ENCODE results near the gene AMFR. TPM values are rescaled to one million over a fixed set of nuclear protein-coding genes. Genes with fewer than 3 reads are reported as not detected.

AMFR gene
- total and polyA plus RNA-seq, 2 of the 13 experiments (the other 11 are each of a cell fraction or from before 2014, with no cell fraction given) = 52.9 to 108 TPM

DNA sequence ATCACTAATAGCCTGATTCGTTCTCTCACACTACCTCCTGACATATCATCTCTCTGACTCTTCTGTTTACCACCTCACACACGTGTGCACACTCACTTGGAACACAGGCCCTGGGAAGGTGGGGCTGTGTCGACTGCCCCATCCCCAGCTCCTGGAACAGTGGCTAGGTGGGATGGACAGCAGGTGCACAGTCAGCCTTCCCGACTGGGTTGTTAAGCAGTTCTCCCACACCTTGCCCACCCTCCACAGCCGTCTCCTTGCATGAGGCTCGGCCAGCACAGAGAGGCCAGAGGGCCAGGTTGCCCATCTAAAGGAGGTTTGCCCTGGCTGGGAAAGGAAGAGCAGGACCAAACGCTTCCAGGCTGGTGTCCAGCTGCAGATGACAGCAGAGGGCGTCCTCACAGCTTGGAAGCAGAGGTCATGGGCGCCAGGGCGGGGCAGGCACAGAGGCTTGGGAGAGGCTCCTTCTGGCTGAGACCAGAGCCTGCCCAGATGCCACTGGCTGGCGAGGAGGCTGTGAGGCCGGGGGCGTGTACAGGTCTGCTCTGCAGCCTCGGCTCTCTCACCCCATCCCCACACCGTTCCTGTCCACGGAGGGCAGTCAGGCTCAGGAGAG is 92.8 kb downstream of the AMFR start (continued):
- TF ChIP-seq, protein P1, sequence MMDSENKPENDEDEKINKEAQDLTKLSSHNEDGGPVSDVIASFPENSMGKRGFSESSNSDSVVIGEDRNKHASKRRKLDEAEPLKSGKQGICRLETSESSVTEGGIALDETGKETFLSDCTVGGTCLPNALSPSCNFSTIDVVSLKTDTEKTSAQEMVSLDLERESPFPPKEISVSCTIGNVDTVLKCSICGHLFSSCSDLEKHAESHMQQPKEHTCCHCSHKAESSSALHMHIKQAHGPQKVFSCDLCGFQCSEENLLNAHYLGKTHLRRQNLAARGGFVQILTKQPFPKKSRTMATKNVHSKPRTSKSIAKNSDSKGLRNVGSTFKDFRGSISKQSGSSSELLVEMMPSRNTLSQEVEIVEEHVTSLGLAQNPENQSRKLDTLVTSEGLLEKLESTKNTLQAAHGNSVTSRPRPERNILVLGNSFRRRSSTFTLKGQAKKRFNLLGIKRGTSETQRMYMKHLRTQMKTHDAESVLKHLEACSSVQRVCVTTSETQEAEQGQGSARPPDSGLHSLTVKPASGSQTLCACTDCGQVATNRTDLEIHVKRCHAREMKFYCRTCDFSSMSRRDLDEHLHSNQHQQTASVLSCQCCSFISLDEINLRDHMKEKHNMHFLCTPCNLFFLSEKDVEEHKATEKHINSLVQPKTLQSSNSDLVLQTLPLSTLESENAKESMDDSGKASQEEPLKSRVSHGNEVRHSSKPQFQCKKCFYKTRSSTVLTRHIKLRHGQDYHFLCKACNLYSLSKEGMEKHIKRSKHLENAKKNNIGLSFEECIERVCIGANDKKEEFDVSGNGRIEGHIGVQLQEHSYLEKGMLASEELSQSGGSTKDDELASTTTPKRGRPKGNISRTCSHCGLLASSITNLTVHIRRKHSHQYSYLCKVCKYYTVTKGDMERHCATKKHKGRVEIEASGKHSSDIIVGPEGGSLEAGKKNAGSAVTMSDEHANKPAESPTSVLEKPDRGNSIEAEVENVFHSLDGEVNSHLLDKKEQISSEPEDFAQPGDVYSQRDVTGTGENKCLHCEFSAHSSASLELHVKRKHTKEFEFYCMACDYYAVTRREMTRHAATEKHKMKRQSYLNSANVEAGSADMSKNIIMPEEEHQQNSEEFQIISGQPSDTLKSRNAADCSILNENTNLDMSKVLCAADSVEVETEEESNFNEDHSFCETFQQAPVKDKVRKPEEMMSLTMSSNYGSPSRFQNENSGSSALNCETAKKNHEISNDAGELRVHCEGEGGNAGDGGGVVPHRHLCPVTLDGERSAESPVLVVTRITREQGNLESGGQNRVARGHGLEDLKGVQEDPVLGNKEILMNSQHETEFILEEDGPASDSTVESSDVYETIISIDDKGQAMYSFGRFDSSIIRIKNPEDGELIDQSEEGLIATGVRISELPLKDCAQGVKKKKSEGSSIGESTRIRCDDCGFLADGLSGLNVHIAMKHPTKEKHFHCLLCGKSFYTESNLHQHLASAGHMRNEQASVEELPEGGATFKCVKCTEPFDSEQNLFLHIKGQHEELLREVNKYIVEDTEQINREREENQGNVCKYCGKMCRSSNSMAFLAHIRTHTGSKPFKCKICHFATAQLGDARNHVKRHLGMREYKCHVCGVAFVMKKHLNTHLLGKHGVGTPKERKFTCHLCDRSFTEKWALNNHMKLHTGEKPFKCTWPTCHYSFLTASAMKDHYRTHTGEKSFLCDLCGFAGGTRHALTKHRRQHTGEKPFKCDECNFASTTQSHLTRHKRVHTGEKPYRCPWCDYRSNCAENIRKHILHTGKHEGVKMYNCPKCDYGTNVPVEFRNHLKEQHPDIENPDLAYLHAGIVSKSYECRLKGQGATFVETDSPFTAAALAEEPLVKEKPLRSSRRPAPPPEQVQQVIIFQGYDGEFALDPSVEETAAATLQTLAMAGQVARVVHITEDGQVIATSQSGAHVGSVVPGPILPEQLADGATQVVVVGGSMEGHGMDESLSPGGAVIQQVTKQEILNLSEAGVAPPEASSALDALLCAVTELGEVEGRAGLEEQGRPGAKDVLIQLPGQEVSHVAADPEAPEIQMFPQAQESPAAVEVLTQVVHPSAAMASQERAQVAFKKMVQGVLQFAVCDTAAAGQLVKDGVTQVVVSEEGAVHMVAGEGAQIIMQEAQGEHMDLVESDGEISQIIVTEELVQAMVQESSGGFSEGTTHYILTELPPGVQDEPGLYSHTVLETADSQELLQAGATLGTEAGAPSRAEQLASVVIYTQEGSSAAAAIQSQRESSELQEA (CRISPR knock-in tag; IDR thresholded peaks at IDR 0.05; ENCODE audit: not compliant biosample characterization) = no peak
- TF ChIP-seq ZNF260 (CRISPR knock-in tag; IDR thresholded peaks at IDR 0.05; ENCODE audit: borderline replicate concordance, low read depth) = no peak
- no peak for TF ChIP-seq ZNF670 (CRISPR knock-in tag; IDR thresholded peaks at IDR 0.05; ENCODE audit: borderline replicate concordance)
- no peak for TF ChIP-seq FOXO4 (CRISPR knock-in tag; conservative IDR thresholded peaks at IDR 0.05)
- no peak for TF ChIP-seq ZNF839 (CRISPR knock-in tag; IDR thresholded peaks at IDR 0.05; ENCODE audit: borderline replicate concordance)
- TF ChIP-seq, protein P2, sequence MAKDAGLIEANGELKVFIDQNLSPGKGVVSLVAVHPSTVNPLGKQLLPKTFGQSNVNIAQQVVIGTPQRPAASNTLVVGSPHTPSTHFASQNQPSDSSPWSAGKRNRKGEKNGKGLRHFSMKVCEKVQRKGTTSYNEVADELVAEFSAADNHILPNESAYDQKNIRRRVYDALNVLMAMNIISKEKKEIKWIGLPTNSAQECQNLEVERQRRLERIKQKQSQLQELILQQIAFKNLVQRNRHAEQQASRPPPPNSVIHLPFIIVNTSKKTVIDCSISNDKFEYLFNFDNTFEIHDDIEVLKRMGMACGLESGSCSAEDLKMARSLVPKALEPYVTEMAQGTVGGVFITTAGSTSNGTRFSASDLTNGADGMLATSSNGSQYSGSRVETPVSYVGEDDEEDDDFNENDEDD (CRISPR knock-in tag; IDR thresholded peaks at IDR 0.05; ENCODE audit: borderline replicate concordance) = peak; percentile 41; the same call in 1 of the 2 replicates
- TF ChIP-seq, protein P3, sequence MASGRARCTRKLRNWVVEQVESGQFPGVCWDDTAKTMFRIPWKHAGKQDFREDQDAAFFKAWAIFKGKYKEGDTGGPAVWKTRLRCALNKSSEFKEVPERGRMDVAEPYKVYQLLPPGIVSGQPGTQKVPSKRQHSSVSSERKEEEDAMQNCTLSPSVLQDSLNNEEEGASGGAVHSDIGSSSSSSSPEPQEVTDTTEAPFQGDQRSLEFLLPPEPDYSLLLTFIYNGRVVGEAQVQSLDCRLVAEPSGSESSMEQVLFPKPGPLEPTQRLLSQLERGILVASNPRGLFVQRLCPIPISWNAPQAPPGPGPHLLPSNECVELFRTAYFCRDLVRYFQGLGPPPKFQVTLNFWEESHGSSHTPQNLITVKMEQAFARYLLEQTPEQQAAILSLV (CRISPR knock-in tag; IDR thresholded peaks at IDR 0.05; ENCODE audit: borderline replicate concordance) = no peak
- TF ChIP-seq, protein P4, sequence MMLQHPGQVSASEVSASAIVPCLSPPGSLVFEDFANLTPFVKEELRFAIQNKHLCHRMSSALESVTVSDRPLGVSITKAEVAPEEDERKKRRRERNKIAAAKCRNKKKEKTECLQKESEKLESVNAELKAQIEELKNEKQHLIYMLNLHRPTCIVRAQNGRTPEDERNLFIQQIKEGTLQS (CRISPR knock-in tag; IDR thresholded peaks at IDR 0.05) = no peak
- TF ChIP-seq, protein P5, sequence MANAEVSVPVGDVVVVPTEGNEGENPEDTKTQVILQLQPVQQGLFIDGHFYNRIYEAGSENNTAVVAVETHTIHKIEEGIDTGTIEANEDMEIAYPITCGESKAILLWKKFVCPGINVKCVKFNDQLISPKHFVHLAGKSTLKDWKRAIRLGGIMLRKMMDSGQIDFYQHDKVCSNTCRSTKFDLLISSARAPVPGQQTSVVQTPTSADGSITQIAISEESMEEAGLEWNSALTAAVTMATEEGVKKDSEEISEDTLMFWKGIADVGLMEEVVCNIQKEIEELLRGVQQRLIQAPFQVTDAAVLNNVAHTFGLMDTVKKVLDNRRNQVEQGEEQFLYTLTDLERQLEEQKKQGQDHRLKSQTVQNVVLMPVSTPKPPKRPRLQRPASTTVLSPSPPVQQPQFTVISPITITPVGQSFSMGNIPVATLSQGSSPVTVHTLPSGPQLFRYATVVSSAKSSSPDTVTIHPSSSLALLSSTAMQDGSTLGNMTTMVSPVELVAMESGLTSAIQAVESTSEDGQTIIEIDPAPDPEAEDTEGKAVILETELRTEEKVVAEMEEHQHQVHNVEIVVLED (CRISPR knock-in tag; IDR thresholded peaks at IDR 0.05; ENCODE audit: borderline replicate concordance) = no peak; the same call in 1 of the 2 replicates
- no peak for TF ChIP-seq MBD4 (IDR thresholded peaks at IDR 0.05; ENCODE audit: borderline replicate concordance, low read length)
- no peak for TF ChIP-seq U2AF1 (optimal IDR thresholded peaks at IDR 0.05; ENCODE audit: low read depth, low read length)
- TF ChIP-seq, protein P6, sequence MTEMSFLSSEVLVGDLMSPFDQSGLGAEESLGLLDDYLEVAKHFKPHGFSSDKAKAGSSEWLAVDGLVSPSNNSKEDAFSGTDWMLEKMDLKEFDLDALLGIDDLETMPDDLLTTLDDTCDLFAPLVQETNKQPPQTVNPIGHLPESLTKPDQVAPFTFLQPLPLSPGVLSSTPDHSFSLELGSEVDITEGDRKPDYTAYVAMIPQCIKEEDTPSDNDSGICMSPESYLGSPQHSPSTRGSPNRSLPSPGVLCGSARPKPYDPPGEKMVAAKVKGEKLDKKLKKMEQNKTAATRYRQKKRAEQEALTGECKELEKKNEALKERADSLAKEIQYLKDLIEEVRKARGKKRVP (CRISPR knock-in tag; IDR thresholded peaks at IDR 0.05) = no peak
